ENCODE measurements around the gene HSPA1B.
"Not testable (repeated sequence)": the region's sequence is repeated elsewhere in the genome, so short reads cannot be mapped to it uniquely, and the experiment has no call there.

Gene HSPA1B

GRCh38 chr6:31827286-31828079 is at the start of gene HSPA1B:
Gene HSPA1B, plus strand, starts transcription at chr6:31827738. Its CDS starts 213 bp downstream, at chr6:31827951.
- peak; percentile 99 for DNase-seq

GRCh38 chr6:31778193-31778592 is 49.3 kb upstream of the HSPA1B start:
- no peak for DNase-seq

- DNase-seq: no peak
These were observed 48.3 kb upstream of the HSPA1B start for GRCh38 chr6:31778999-31779885.

- DNase-seq: no peak
These were observed 47.6 kb upstream of the HSPA1B start for GRCh38 chr6:31779908-31780307.

GRCh38 chr6:31780507-31781243 is 46.9 kb upstream of the HSPA1B start:
- no peak for DNase-seq

GRCh38 chr6:31781244-31782125 is 46.1 kb upstream of the HSPA1B start:
- DNase-seq: no peak

- DNase-seq: no peak
These were observed 45.2 kb upstream of the HSPA1B start for GRCh38 chr6:31782126-31782855.

GRCh38 chr6:31784098-31784925 is 43.2 kb upstream of the HSPA1B start:
- DNase-seq: no peak

- no peak for DNase-seq
These were observed 42.1 kb upstream of the HSPA1B start for GRCh38 chr6:31785475-31785874.

- DNase-seq: no peak
These were observed 36.0 kb upstream of the HSPA1B start for GRCh38 chr6:31791324-31792089.

GRCh38 chr6:31792090-31792374 is 35.5 kb upstream of the HSPA1B start:
- no peak for DNase-seq

GRCh38 chr6:31792761-31793171 is 34.8 kb upstream of the HSPA1B start:
- no peak for DNase-seq

GRCh38 chr6:31793927-31794245 is 33.7 kb upstream of the HSPA1B start:
- not testable (repeated sequence) for DNase-seq

GRCh38 chr6:31794294-31794865 is 33.2 kb upstream of the HSPA1B start:
- no peak for DNase-seq

- no peak for DNase-seq
These were observed 32.5 kb upstream of the HSPA1B start for GRCh38 chr6:31794866-31795615.

- peak; percentile 97 for DNase-seq
These were observed 31.8 kb upstream of the HSPA1B start, which contains the start of gene VARS1 for GRCh38 chr6:31795616-31796298. Gene VARS1, minus strand, starts transcription at chr6:31795752. Its CDS starts 535 bp downstream, at chr6:31795217.

GRCh38 chr6:31796993-31797385 is 30.5 kb upstream of the HSPA1B start:
- DNase-seq: no peak

- DNase-seq: no peak
These were observed 29.9 kb upstream of the HSPA1B start for GRCh38 chr6:31797588-31797987.
